DMS79 treated with DMSO at 0.1 percent for 48 hours (cell line): Measurements from ENCODE around the gene RAD51B.
A peak's percentile ranks its signal among the peaks of the same experiment; 100 is the strongest.

Experiments
- DNase-seq: peaks from one replicate; lab custom pipeline; 2025; lab: John Stamatoyannopoulos, UW

RAD51B gene

DNA sequence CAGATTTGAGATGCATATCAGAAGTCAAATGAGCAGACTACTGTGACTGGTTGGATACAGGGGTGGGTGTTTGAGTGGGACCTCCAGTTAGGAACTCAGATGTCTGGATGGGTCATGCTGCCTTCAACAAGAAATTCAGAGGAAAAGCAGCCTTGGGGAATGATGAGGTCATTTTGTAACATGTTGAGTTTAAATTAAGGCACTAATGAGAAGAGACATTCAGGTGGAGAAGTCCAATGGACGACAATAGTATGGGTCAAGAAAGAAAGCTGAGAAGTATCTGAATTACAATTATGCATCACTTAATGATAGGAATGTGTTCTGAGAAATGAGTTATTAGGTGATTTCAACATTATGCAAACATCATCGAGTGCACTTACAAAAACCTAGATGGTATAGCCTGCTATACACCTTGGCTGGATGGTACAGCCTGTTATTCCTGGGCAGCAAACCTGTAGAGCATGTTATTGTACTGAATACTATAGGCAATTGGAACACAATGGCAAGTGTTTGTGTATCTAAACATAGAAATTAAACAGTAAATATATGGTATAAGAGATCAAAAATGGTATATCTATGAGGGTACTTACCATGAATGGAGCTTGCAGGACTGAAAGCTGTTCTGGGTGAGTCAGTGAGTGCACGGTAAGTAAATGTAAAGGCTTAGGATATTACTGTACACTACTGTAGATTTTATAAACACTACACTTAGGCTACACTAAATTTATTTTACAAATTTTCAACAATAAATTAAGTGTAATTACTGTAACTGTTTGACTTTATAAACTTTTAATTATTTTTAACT, 414.7 kb downstream of the RAD51B start:
- DNase-seq: no peak

- no peak for DNase-seq
Measured at GRCh38 chr14:68235011-68235410, 415.4 kb downstream of the RAD51B start.

DNA sequence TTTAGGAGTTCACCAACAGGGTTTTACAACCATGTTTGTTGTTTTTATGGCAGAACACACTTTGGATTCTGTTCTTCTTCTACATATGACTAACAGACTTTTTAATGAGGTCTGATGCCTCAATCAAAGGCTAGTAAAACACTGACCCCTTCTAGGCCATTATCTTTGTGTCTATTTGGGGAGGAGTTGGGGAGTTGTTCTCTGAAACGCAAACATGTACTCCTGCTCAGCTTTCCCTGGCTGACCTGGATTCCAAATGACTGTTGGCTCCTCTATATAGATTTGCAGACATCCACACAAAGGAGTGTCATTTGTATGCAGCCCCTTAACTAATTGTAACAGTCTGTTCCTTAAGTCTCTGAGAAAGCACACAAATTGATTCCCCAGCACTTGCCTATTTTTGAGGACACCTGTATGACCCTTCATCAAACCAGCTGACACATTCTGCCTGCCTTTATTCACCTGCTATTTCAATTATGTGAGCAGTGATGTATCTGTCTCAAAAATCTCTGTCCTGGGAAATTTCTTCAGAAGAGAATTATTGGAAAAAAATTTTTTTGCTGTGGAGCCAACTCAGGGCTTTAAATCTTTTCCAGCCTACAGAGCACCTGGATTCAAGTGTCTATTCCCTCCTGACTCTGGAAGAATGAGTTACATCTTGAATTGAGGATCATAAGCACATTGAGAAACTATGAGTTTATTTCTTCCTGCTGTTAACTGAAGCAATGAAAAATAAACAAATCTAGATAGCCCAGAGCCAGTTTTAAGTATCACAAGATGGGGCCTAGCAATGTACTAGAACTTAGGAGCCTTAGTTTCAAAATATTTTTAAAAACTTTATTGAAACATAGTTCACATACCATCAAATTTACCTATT, 417.2 kb downstream of the RAD51B start:
- DNase-seq: peak; percentile 73

GRCh38 chr14:68238551-68238950, 419.0 kb downstream of the RAD51B start:
- no peak for DNase-seq

- DNase-seq: no peak
Measured at GRCh38 chr14:68238976-68239375, 419.4 kb downstream of the RAD51B start.

DNA sequence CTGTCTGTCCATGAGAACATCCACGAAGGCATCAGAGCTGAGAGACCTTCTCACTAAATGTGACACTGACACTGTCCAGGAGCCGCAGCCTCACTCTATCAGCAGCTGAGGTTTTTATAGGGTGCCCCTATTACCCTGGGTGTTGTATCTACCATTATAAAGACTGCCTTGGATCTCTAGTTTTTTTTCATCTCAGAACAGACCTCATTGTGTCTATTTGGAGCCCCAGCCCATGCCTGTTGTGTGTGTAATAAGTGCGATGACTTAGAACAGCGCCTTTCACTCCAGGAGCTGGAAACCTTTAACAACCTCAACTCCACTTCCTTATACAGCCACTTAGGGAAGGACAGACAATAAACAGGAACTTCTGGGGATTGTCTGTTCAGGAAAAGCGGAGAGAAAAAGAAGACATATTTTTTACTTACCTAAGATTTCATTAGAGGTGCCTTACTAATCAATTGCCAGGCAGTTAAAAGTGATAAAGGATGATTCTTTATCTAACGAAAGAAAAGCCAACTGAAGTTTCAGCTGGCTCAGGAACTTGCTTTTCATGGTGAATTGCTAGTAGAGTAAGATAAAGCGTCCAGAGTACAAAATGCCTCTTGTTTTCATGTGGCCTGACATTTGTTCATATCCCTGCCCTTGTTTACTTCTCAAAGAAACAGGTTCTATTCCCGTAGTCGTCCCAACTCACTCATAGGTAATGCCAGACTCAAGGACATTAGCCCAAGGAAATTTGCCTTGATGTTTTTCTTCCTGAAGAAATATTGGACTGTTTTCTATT, 420.6 kb downstream of the RAD51B start:
- DNase-seq: no peak

DNA sequence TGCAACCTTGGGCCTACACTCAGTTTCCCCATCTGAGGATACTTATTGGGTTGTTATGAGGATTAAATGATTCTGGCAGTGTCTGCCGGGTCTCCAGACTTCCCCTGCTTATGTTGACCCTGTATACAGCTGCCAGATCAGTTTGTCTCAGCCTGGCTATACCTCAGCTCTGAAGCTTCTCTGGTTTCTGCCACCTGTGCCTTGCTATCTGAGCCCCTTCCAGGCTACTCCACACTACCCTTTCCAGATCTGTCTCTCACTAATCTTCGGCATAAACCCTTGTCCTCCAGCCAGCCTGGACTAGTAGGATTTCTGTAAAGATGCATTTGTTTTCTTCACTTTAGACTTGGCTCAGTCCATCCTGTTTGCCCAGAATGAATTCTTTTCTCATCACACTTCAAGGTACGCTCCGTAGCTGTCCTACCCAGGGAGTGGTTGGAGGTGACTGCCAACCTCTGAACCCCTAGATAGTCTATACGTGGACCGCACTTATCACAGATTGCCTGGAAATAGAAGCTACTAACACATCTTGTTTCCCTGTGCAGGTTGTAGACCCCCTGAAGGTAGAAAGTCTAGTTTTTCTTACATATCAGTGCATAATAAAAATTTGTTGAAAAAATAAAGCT, 422.4 kb downstream of the RAD51B start:
- DNase-seq: no peak

DNA sequence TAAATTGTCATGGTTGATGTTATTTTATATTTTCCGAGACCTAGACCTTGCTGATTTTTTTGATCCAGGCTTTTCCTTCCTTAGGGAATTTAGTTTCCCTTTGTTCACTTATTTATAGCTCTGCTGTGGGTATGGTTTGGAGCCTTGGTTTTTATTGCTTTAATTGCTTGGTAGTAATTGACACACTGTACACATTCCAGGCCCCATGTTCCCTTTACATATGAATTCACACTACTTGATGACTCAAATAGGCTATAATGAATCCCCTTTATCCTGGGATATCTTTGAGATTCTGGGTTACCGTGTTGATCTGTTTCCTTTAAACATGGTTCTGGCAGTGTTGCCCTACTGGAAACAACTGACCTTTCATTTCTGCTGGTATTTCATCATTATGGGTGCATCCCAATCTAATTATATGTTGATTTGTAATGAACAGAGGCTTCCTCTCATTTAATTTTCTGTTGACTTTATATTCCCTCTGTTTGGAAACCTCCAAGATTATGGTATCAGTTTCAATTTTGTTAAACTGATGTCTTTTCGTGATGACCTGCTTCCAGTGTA, 424.0 kb downstream of the RAD51B start:
- DNase-seq: no peak

DNA sequence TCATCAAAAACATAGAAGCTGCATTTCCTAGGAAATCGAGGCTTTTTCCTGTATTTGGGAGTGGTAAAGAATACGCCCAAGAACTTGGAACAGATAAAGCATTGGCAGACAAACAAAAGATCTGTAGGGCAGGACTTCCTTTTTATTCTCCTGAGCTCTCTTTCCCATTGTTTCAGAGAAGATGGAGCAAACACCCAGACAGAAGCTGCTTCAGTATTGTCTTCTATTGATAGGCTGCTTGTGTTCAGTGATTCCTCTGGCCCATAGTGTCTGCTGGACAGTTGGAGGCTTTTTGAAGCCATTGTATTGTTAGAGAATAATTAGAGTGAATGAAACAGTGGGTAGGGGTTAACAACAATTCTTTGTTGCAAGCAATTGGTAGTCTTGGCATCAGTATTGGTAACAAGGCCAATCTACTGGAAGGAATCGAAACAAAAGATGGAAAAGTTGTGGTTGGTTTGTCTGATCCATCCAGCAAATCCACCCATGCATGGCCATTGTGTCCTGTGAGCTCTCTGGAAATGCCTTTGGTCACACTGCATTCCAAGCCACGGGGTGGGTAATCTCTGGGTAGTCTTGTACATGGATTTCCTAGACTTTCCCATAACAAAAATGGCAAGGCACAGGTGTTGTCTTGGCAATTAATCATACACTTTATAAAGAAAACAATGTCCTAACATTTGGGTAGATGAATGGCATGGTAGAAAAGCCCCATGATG, 424.8 kb downstream of the RAD51B start:
- no peak for DNase-seq

- DNase-seq: peak; percentile 62
Measured at GRCh38 chr14:68245146-68246073, 425.8 kb downstream of the RAD51B start.

DNA sequence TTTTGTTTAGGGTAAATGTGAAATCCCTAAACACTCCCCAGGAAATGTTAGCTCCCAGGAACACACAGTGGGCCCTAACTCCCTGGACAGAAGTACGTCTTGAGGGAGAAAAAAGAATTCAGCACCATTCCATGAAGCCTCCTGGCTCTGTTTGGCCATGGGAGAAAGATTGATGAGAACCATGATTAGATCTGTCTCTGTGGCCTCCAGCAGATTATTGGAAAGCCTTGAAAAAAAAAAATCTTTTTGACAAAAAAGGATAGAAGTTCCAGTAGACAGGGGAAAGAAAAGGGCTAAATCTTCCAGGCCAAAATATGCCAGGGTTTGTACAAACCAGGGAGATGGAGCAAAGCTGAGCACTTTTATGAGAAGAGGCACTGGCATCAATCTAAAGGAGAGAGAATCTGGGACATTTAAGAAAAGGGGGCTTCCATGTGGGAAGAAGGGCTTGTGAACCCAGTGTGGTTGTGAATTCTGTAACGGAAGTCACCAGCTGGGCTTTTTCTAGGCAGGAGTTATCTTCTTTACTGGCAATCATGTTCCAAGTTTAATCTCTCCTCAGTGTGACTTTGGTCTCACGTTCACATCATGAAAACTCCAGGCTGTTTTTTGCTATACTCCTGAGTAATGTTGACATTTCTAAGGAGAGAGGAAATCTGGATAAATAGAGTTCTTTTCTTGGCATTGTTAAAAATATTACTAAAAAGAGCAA, 426.7 kb downstream of the RAD51B start:
- no peak for DNase-seq

- DNase-seq: no peak
Measured at GRCh38 chr14:68246786-68247105, 427.2 kb downstream of the RAD51B start.

GRCh38 chr14:68247274-68247673, 427.7 kb downstream of the RAD51B start:
- DNase-seq: no peak

- DNase-seq: no peak
Measured at GRCh38 chr14:68247676-68248268, 428.2 kb downstream of the RAD51B start.

- DNase-seq: peak; percentile 79
Measured at GRCh38 chr14:68248481-68249255, 429.1 kb downstream of the RAD51B start.

DNA sequence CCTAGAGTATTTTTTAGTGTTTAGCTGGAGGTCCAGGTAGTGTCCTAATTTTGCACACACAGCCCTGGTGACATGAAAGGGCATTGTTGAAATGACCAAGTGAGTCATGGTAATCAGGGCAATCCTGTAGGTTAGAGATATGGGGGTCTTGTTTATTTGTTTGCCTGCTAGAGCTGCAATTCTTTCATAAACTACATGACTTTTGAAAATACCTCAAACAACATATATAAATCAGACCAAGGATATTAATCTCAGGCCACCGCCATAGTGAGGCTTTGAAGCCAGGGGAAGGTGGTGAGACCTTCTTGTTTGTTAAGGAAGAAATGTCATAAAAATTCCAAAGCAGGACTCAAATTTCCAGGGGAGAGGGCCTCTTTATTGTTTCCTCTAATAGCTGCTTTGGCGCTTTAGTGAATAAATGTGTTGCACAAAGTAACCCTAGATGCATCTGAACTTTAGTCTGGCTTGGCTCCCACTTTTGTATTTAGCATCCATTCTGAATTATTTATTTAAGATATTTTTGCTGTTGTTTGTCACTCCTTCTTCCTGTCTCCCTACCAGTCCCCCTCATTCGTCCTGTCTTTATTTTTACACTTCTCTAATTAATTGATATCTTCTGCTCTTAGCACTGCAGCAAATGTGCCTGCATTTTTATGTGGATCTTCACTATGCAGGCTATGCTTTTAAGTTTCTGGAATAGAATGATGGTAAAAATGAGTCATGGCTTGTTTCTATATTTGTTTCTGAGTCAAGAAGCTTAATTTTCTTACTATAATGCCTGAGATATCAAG, 430.3 kb downstream of the RAD51B start:
- DNase-seq: peak; percentile 21
